Measurements from ENCODE around the gene MFSD12.

- TF ChIP-seq ZBTB44 (tag by site-specific recombination; IDR thresholded peaks at IDR 0.05), result no peak
- TF ChIP-seq AEBP2 (tag by site-specific recombination; IDR thresholded peaks at IDR 0.05; ENCODE audit: borderline replicate concordance), result no peak
- no peak for TF ChIP-seq ATF2 (tag by site-specific recombination; IDR thresholded peaks at IDR 0.05; ENCODE audit: low read depth)
- no peak for TF ChIP-seq ZNF639 (tag by site-specific recombination; IDR thresholded peaks at IDR 0.05)
- no peak for TF ChIP-seq YY1 (tag by site-specific recombination; IDR thresholded peaks at IDR 0.05)
Measured at GRCh38 chr19:3591876-3592613, 34.7 kb upstream of the MFSD12 start.

Data from HEK293 (cell line).